ENCODE results near the gene LRBA. TPM values are rescaled to one million over a fixed set of nuclear protein-coding genes. Genes with fewer than 3 reads are reported as not detected.
A peak's percentile ranks its signal among the peaks of the same experiment; 100 is the strongest.

Gene LRBA
- total and polyA plus RNA-seq, 9 of the 15 experiments (the other 6 are each of a cell fraction or from before 2014, with no cell fraction given) = 24.2 to 88.7 (median 59.7) TPM

DNA sequence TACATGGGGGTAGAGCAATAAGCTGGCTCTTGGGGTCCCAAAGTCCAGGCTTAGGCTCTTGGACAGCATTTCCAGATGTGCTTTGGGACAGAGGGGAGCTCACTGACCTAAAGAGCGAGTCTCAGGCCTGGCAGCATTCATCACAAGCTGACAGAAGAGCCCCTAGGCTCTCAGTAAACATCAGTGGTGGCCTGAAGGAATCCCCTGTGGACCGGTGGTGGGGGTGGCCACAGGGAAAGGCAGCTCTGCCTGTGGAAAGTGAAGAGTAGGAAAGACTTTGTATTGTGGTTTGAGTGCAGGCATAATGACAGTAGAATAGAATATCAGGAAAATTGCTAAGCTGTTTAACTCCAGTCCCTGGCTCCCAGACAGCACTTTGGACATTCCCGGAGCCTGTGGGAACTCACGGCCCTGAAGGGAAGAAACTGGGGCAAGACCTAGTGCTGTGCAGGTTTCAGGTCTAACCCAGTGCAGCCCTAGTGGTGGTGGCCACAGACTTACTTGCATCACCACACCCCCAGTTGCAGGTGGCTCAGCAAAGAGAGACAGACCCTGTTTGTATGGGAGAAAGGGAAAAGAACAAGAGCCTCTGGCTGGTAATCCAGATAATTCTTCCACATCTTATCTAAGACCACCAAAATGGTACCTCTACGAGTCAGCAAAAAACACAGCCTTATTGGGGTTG, 291.2 kb downstream of the LRBA start:
- H3K4me1 ChIP-seq (replicated peaks in 1 of 2; ENCODE audit: control insufficient read depth in 2 of 2, insufficient read depth in 2 of 2, low read length in 2 of 2) = no peaks in the 10 kb centered on the region
- DNase-seq (ENCODE audit: extremely low read depth in 1 of 4, low spot score in 3 of 4) (no peak), FAIRE-seq (no peak), ATAC-seq (peak; percentile 32; the same call in 2 of the 3 replicates)
- no peaks in the 10 kb centered on the region for H3K27me3 ChIP-seq (ENCODE audit: control insufficient read depth in 2 of 2, insufficient read depth in 2 of 2, low read length in 2 of 2)
- no peak overlapping the region for H3K4me2 ChIP-seq (ENCODE audit: insufficient read depth, low read length)
- WGBS (ENCODE audit: insufficient coverage, low coverage, missing lambda C conversion rate) = 75% methylated on average over 5 of the region's 5 CpGs
- H2AFZ ChIP-seq (ENCODE audit: low read depth, low read length) = no peak overlapping the region
- CTCF ChIA-PET (ENCODE audit: low intra/inter-chr PET ratio) = no interaction called here
- no peak overlapping the region for H3K4me3 ChIP-seq
- no peaks in the 10 kb centered on the region for H4K20me1 ChIP-seq (replicated peaks; ENCODE audit: control insufficient read depth, insufficient read depth, low read length)
- no peaks in the 10 kb centered on the region for H3K9me3 ChIP-seq (replicated peaks; ENCODE audit: control insufficient read depth, insufficient read depth, low read depth, low read length)
- TF ChIP-seq KDM4B (IDR thresholded peaks at IDR 0.05; ENCODE audit: borderline replicate concordance in 2 of 2, low read depth in 1 of 2) (no peak), ZNF316 (IDR thresholded peaks at IDR 0.05) (0 out of 2 replicates have a peak, but pooled peaks have one; percentile 26), ETV6 (IDR thresholded peaks at IDR 0.05; ENCODE audit: borderline replicate concordance in 1 of 2, low read depth in 2 of 2, low read length in 1 of 2) (no peak), ETV6 (CRISPR knock-in tag; IDR thresholded peaks at IDR 0.05; ENCODE audit: borderline replicate concordance) (no peak), C11orf30 (IDR thresholded peaks at IDR 0.05; ENCODE audit: low read depth) (0 out of 2 replicates have a peak, but pooled peaks have one; percentile 9)
- TF ChIP-seq, protein P1, sequence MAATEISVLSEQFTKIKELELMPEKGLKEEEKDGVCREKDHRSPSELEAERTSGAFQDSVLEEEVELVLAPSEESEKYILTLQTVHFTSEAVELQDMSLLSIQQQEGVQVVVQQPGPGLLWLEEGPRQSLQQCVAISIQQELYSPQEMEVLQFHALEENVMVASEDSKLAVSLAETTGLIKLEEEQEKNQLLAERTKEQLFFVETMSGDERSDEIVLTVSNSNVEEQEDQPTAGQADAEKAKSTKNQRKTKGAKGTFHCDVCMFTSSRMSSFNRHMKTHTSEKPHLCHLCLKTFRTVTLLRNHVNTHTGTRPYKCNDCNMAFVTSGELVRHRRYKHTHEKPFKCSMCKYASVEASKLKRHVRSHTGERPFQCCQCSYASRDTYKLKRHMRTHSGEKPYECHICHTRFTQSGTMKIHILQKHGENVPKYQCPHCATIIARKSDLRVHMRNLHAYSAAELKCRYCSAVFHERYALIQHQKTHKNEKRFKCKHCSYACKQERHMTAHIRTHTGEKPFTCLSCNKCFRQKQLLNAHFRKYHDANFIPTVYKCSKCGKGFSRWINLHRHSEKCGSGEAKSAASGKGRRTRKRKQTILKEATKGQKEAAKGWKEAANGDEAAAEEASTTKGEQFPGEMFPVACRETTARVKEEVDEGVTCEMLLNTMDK (IDR thresholded peaks at IDR 0.05; ENCODE audit: borderline replicate concordance, insufficient read depth, low read depth, low read length, poor library complexity, severe bottlenecking) = no peak
- H3K79me2 ChIP-seq (ENCODE audit: control insufficient read depth, insufficient read depth, low read length) = no peaks in the 10 kb centered on the region
- H3K27ac ChIP-seq (ENCODE audit: extremely low read depth, low read depth, low read length) = no peak overlapping the region
- POLR2A ChIA-PET = no interaction called here
- no TSS peak for BruUV-seq (replicated peaks)
- H3K36me3 ChIP-seq (ENCODE audit: control insufficient read depth, insufficient read depth, low read length) = no peaks in the 10 kb centered on the region; the same call in 1 of the 3 replicates
- in situ Hi-C loops (cut with MboI) = no loop called here
- H3K9ac ChIP-seq (ENCODE audit: insufficient read depth in 1 of 2, low read depth in 2 of 2, low read length in 2 of 2) = no peak overlapping the region
- intact Hi-C loops (cut with micrococcal nuclease) = no loop called here
- no peaks in the 10 kb centered on the region for H3K9me1 ChIP-seq (ENCODE audit: control insufficient read depth, insufficient read depth, low read length)

Data from K562 (cell line).